Neural progenitor cell (in vitro differentiated cells): ENCODE measurements around the gene SPRR4. TPM values are rescaled to one million over a fixed set of nuclear protein-coding genes. Genes with fewer than 3 reads are reported as not detected.
"Not testable (repeated sequence)": the region's sequence is repeated elsewhere in the genome, so short reads cannot be mapped to it uniquely, and the experiment has no call there.

Source experiments
- DNase-seq: peaks from one replicate; pipeline ENCODE4 v3.0.0-alpha.2; 2016; ENCODE audit warnings: low spot score
- H2AFZ ChIP-seq: fragments of 200-600 bp; sonication (generic); replicated peaks from 2 replicates; pipeline ENCODE4 v1.6.1; 2016; ENCODE audit warnings: antibody characterized with exemption
- H3F3A ChIP-seq: fragments of 200-600 bp; sonication (generic); 2 replicates; pipeline ENCODE4 v1.6.1; 2016; ENCODE audit warnings: antibody characterized with exemption, low read depth
- H3K27ac ChIP-seq: fragments of 200-600 bp; sonication (generic); 2 replicates; pipeline ENCODE4 v1.5.1; 2016; ENCODE audit warnings: mild to moderate bottlenecking
- H3K27me3 ChIP-seq: fragments of 200-600 bp; sonication (generic); 2 replicates; pipeline ENCODE4 v1.6.1; 2016; ENCODE audit warnings: mild to moderate bottlenecking, moderate library complexity
- H3K36me3 ChIP-seq: fragments of 200-600 bp; sonication (generic); 2 replicates; pipeline ENCODE4 v1.5.1; 2016
- H3K4me1 ChIP-seq: fragments of 200-600 bp; sonication (generic); 2 replicates; pipeline ENCODE4 v1.6.1; 2016; ENCODE audit warnings: mixed run types
- H3K4me2 ChIP-seq: fragments of 200-600 bp; sonication (generic); 2 replicates; pipeline ENCODE4 v1.6.1; 2016
- H3K4me3 ChIP-seq: fragments of 200-600 bp; sonication (generic); 2 replicates; pipeline ENCODE4 v1.5.1; 2016
- H3K79me2 ChIP-seq: fragments of 200-600 bp; sonication (generic); 2 replicates; pipeline ENCODE4 v1.6.1; 2016; ENCODE audit warnings: low read depth
- H3K9ac ChIP-seq: fragments of 200-600 bp; sonication (generic); 2 replicates; pipeline ENCODE4 v1.6.1; 2016
- H3K9me3 ChIP-seq: fragments of 200-600 bp; sonication (generic); 2 replicates; pipeline ENCODE4 v1.5.1; 2016; ENCODE audit warnings: low read depth
- H4K20me1 ChIP-seq: fragments of 200-600 bp; sonication (generic); 2 replicates; pipeline ENCODE4 v1.6.1; 2016; ENCODE audit warnings: low read depth
- H3K27ac Mint-ChIP-seq: 3 replicates; pipeline ENCODE4 v1.8.0; 2021; ENCODE audit warnings: mixed read lengths
- H3K27me3 Mint-ChIP-seq: 2 replicates; pipeline ENCODE4 v1.8.0; 2022; ENCODE audit warnings: low read depth, mild to moderate bottlenecking, inconsistent platforms, moderate library complexity, mixed read lengths; ENCODE audit not compliant: insufficient read depth
- H3K36me3 Mint-ChIP-seq: 3 replicates; pipeline ENCODE4 v1.8.0; 2021; ENCODE audit warnings: mixed read lengths
- H3K4me1 Mint-ChIP-seq: 3 replicates; pipeline ENCODE4 v1.8.0; 2021; ENCODE audit warnings: mixed read lengths
- H3K4me3 Mint-ChIP-seq: 3 replicates; pipeline ENCODE4 v1.8.0; 2021; ENCODE audit warnings: mild to moderate bottlenecking, moderate library complexity, mixed read lengths
- H3K9me3 Mint-ChIP-seq: 3 replicates; pipeline ENCODE4 v1.8.0; 2020; ENCODE audit warnings: mixed read lengths
- CTCF ChIP-seq: fragments of 200-600 bp; sonication (generic); IDR thresholded peaks from 2 replicates; pipeline ENCODE4 v1.5.1; 2017; ENCODE audit warnings: antibody characterized with exemption, mild to moderate bottlenecking
- EZH2 ChIP-seq: fragments of 200-600 bp; sonication (generic); IDR thresholded peaks from 2 replicates; pipeline ENCODE4 v1.6.1; 2017; ENCODE audit warnings: antibody characterized with exemption, mild to moderate bottlenecking, moderate library complexity
- EZH2phosphoT487 ChIP-seq: fragments of 200-600 bp; sonication (generic); IDR thresholded peaks from 2 replicates; pipeline ENCODE4 v1.6.1; 2017; ENCODE audit warnings: antibody characterized with exemption
- total RNA-seq: library from RNA; depleted of rRNA; stranded (reverse); fragments of >200 nt; gene quantifications from 2 replicates; pipeline ENCODE4 v1.2.3, GENCODE V29; 2015; ENCODE audit warnings: low replicate concordance

Gene SPRR4
- total RNA-seq, 1 donor from 2014 or later = not detected

- no peaks in the 10 kb centered on the region for H3K27me3 ChIP-seq
- Mint-ChIP-seq H3K9me3 (peaks cover 3% of the 10 kb centered on the region), H3K4me1 (no peaks in the 10 kb centered on the region), H3K4me3 (no peak overlapping the region), H3K27ac (no peak overlapping the region), H3K36me3 (no peaks in the 10 kb centered on the region), H3K27me3 (no peaks in the 10 kb centered on the region)
- no peaks in the 10 kb centered on the region for H3K36me3 ChIP-seq
- no peak overlapping the region for H2AFZ ChIP-seq
- H3K27ac ChIP-seq = no peak overlapping the region
- no peaks in the 10 kb centered on the region for H3K4me1 ChIP-seq
- H3K9me3 ChIP-seq = peaks cover 42% of the 10 kb centered on the region
- no peaks in the 10 kb centered on the region for H3K79me2 ChIP-seq
- no peaks in the 10 kb centered on the region for H4K20me1 ChIP-seq
- no peaks in the 10 kb centered on the region for H3F3A ChIP-seq
- DNase-seq = no peak
- H3K4me3 ChIP-seq = no peak overlapping the region
- H3K4me2 ChIP-seq = no peak overlapping the region
- TF ChIP-seq EZH2 = no peak
- TF ChIP-seq EZH2phosphoT487 = no peak
- no peak overlapping the region for H3K9ac ChIP-seq
Observed at GRCh38 chr1:152998476-152998875, 28.0 kb downstream of the SPRR4 start.

DNA sequence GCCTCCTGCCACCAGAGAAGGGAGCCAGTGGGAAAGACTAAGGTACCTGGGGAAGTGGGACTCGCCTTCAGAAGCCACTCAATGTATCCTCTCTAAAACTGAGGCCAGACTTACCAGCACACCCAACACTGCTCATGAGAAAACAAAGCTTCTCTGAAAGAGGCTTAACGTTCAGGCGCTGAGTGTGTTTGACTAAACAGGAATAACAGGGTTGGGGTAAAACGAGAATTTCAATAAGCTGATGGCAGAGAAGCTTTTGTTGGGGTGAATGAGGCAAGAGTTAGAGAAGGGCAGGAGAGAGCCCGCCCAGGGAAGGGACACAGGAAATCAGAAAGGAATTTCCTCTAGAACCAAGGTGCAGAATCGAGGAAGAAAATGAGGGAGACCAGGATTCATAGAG, 29.4 kb downstream of the SPRR4 start:
- Histone ChIP-seq H4K20me1 (no peaks in the 10 kb centered on the region), H3K9me3 (peaks cover 30% of the 10 kb centered on the region), H3K27me3 (no peaks in the 10 kb centered on the region), H3F3A (no peaks in the 10 kb centered on the region), H2AFZ (no peak overlapping the region), H3K9ac (no peak overlapping the region), H3K36me3 (no peaks in the 10 kb centered on the region), H3K27ac (no peak overlapping the region), H3K4me1 (no peaks in the 10 kb centered on the region), H3K4me2 (no peak overlapping the region), H3K79me2 (no peaks in the 10 kb centered on the region), H3K4me3 (no peak overlapping the region)
- Mint-ChIP-seq H3K9me3 (peaks cover 3% of the 10 kb centered on the region), H3K27ac (no peak overlapping the region), H3K36me3 (no peaks in the 10 kb centered on the region), H3K4me1 (no peaks in the 10 kb centered on the region), H3K4me3 (no peak overlapping the region), H3K27me3 (no peaks in the 10 kb centered on the region)
- DNase-seq = no peak
- TF ChIP-seq EZH2phosphoT487 (no peak), EZH2 (no peak)

DNA sequence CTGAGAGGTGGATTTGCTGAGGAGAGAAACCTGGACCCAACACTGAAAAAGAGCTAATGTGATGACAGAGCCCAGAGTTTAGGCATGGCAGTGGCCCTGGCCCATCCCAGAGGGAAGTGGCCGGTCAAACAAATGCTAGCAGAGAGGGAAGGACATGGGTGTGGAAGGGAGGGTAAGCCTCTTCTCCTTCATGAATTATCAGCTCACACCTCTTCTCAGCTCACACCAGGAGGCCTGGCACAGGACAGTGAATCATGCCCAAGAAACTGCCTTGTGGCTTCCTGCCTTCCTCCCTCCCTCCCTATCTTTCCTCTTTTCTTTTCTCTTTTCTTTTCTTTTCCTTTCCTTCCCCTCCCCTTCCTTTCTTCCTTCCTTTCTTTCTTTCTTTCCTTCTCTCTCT, 29.8 kb downstream of the SPRR4 start:
- H3K4me1 ChIP-seq = no peaks in the 10 kb centered on the region
- no peaks in the 10 kb centered on the region for H3K79me2 ChIP-seq
- H3K4me2 ChIP-seq = no peak overlapping the region
- H3K4me3 Mint-ChIP-seq = no peak overlapping the region
- no peak overlapping the region for H3K4me3 ChIP-seq
- TF ChIP-seq EZH2 (no peak), EZH2phosphoT487 (no peak), CTCF (no peak)
- no peaks in the 10 kb centered on the region for H3K36me3 Mint-ChIP-seq
- no peaks in the 10 kb centered on the region for H4K20me1 ChIP-seq
- H3K27ac Mint-ChIP-seq = no peak overlapping the region
- H2AFZ ChIP-seq = no peak overlapping the region
- H3K9me3 Mint-ChIP-seq = peaks cover 3% of the 10 kb centered on the region
- H3K27ac ChIP-seq = no peak overlapping the region
- peaks cover 25% of the 10 kb centered on the region for H3K9me3 ChIP-seq
- DNase-seq = no peak
- H3F3A ChIP-seq = no peaks in the 10 kb centered on the region
- no peak overlapping the region for H3K9ac ChIP-seq
- no peaks in the 10 kb centered on the region for H3K36me3 ChIP-seq
- no peaks in the 10 kb centered on the region for H3K27me3 Mint-ChIP-seq
- H3K27me3 ChIP-seq = no peaks in the 10 kb centered on the region
- no peaks in the 10 kb centered on the region for H3K4me1 Mint-ChIP-seq

DNA sequence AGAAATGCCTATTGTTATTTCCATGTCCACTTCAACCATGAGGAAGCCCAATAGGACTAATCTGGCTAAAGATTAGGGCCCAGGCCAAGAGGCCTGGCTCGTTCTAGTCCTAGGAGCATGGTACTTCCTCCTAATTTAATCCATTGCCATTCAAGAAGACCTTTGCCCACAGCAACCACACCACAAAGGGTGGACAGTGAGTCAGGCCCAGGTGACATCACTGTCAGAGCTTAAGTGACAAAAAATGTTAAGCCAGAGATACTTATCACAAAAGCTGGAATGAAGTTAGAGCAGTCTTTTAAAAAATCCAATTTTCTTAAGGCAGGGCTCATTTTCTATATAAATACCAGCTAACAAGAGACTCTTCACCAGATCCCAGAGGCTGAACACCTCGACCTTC, 30.9 kb downstream of the SPRR4 start, which contains the start of gene SPRR3:
SPRR3 (plus strand) TSS at position 368 of the 400 bp plus-strand sequence. CDS start 1,272 bp downstream, outside the sequence.
- H4K20me1 ChIP-seq = no peaks in the 10 kb centered on the region
- H3K9ac ChIP-seq = no peak within 1 kb of the TSS
- H3K4me3 ChIP-seq = no peak within 1 kb of the TSS
- Mint-ChIP-seq H3K9me3 (no peaks in the 10 kb centered on the region), H3K36me3 (no peaks in the 10 kb centered on the region), H3K27ac (no peak within 1 kb of the TSS), H3K4me3 (no peak within 1 kb of the TSS), H3K27me3 (no peaks in the 10 kb centered on the region), H3K4me1 (no peaks in the 10 kb centered on the region)
- no peaks in the 10 kb centered on the region for H3K4me1 ChIP-seq
- no peak within 1 kb of the TSS for H3K4me2 ChIP-seq
- no peak for DNase-seq
- no peak within 1 kb of the TSS for H2AFZ ChIP-seq
- H3K27me3 ChIP-seq = no peaks in the 10 kb centered on the region
- no peaks in the 10 kb centered on the region for H3K79me2 ChIP-seq
- TF ChIP-seq EZH2 (no peak), CTCF (no peak), EZH2phosphoT487 (no peak)
- H3F3A ChIP-seq = no peaks in the 10 kb centered on the region
- peaks cover 20% of the 10 kb centered on the region for H3K9me3 ChIP-seq
- no peaks in the 10 kb centered on the region for H3K36me3 ChIP-seq
- no peak within 1 kb of the TSS for H3K27ac ChIP-seq

DNA sequence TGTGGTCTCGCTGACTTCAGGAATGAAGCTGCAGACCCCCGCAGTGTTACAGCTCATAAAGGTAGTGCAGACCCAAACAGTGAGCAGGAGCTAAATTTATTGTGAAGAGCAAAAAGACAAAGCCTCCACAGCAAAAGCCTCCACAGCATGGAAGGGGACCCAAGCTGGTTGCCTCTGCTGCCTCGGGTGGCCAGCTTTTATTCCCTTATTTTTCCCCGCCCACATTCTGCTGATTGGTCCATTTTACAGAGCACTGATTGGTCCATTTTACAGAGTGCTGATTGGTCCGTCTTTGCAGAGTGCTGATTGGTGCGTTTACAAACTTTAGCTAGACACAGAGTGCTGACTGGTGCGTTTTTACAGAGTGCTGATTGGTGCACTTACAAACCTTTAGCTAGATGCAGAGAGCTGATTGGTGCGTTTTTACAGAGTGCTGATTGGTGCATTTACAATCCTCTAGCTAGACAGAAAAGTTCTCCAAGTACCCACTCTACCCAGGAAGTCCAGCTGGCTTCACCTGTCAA, 40.8 kb downstream of the SPRR4 start:
- H3K4me2 ChIP-seq, H3K4me3 ChIP-seq, H3K9me3 ChIP-seq, H3K36me3 ChIP-seq, H2AFZ ChIP-seq, H3K4me1 ChIP-seq, H3K4me3 Mint-ChIP-seq, H3K27me3 ChIP-seq, DNase-seq, H3K27me3 Mint-ChIP-seq, H3K27ac ChIP-seq, H4K20me1 ChIP-seq, H3K27ac Mint-ChIP-seq, H3K4me1 Mint-ChIP-seq, H3K9ac ChIP-seq, H3K79me2 ChIP-seq, H3K36me3 Mint-ChIP-seq, H3F3A ChIP-seq, H3K9me3 Mint-ChIP-seq: not testable (repeated sequence)

- not testable (repeated sequence) for H3K36me3 ChIP-seq, H3K27ac ChIP-seq, H3K4me1 Mint-ChIP-seq, H3F3A ChIP-seq, H3K9ac ChIP-seq, H3K79me2 ChIP-seq, H3K4me1 ChIP-seq, H3K27me3 ChIP-seq, DNase-seq, H3K27me3 Mint-ChIP-seq, H2AFZ ChIP-seq, H3K36me3 Mint-ChIP-seq, H3K27ac Mint-ChIP-seq, H3K9me3 Mint-ChIP-seq, H3K4me2 ChIP-seq, H3K4me3 ChIP-seq, H3K9me3 ChIP-seq, H3K4me3 Mint-ChIP-seq, H4K20me1 ChIP-seq
Observed at GRCh38 chr1:153021829-153022228, 51.4 kb downstream of the SPRR4 start.
